Pancreas (tissue), 10 donors: Measurements from ENCODE around the gene FEM1C. TPM values are rescaled to one million over a fixed set of nuclear protein-coding genes. Genes with fewer than 3 reads are reported as not detected.

Source experiments
- ATAC-seq, 4 donors: fragments of 200-7000 bp; cut with Tn5 transposase; one replicate each; pipeline versions ENCODE4 v1.8.0 to v1.9.1; 2020; ENCODE audit warnings: mild to moderate bottlenecking in 4 of 4, moderate library complexity in 4 of 4
- DNase-seq, 6 donors: peaks; one replicate each; pipeline ENCODE4 v3.0.0-alpha.2; 2020
- FAIRE-seq: peaks from 2 replicates; lab custom pipeline; 2012; peaks lifted over from hg19 to GRCh38; lab: Jason Lieb, UNC
- H3K27ac ChIP-seq, 4 donors: fragments of 200-600 bp; sonication (generic); 1 replicate in 3 of 4; 2 replicates in 1 of 4; pipeline versions ENCODE4 v1.5.0 to v1.8.0; 2020
- H3K27me3 ChIP-seq, 4 donors: fragments of 200-600 bp; one replicate each; pipeline ENCODE4 v1.8.0; 2021
- H3K36me3 ChIP-seq, 3 donors: fragments of 200-600 bp; sonication (generic) in 1 of 3; one replicate each; pipeline versions ENCODE4 v1.5.0 to v1.8.0; 2020 to 2021
- H3K4me1 ChIP-seq, 3 donors: fragments of 200-600 bp; one replicate each; pipeline ENCODE4 v1.8.0; 2021
- H3K4me3 ChIP-seq, 4 donors: fragments of 200-600 bp; sonication (generic) in 2 of 4; one replicate each; pipeline versions ENCODE4 v1.5.0 to v1.8.0; 2020 to 2021
- H3K9me3 ChIP-seq, 4 donors: fragments of 200-600 bp; one replicate each; pipeline ENCODE4 v1.8.0; 2021
- CTCF ChIP-seq, 4 donors: fragments of 200-600 bp; sonication (generic) in 3 of 4; IDR thresholded peaks; one replicate each; pipeline versions ENCODE4 v1.5.0 to v1.8.0; 2021; ENCODE audit warnings: antibody characterized with exemption in 4 of 4
- WGBS, 2 donors: extraction: QIAGEN DNeasy Blood & Tissue Kit; methylation state at CpG; one replicate each; pipeline ENCODE4 v1.1.7; 2013; 5-methylcytosine and 5-hydroxymethylcytosine counted together
- intact Hi-C, 3 donors: fragments of 100-400 bp; cut with DNase I; formaldehyde crosslinking; loops; one replicate each; pipeline versions ENCODE4 v1.11.1 to v1.14.2; 2022
- polyA plus RNA-seq, 2 donors: library from polyadenylated mRNA; stranded (reverse); fragments of 200-250 nt; gene quantifications; one replicate each; pipeline ENCODE4 v1.2.3, GENCODE V29; 2013
- total RNA-seq, 6 donors: library from RNA; stranded (reverse); fragmentation: NEBNext Ultra II Directional in 4 of 6; extraction: Animal tissue kit (Norgen Biotek cat#: 25700) in 4 of 6; gene quantifications; one replicate each; pipeline versions ENCODE4 v1.2.1 to v1.2.4, GENCODE V29; 2021 to 2023
- donor health status: healthy with polysubstance abuse.
- donor health status: DM: no; HTN: no; CAD: no; lungs with moderate emphysema.
- donor health status: DM: no; HTN: no; CAD: no.
- donor health status: control.
- donor health status: control.
- donor health status: Bipolar disorder and iron deficiency.
- donor health status: DM: yes; HTN: yes; CAD: no.
- donor health status: DM: no; HTN: no; CAD: no.
- donor health status: DM: no; HTN: no; CAD: no.
- donor health status: DM: yes; HTN: yes; CAD: no.

FEM1C gene
- total and polyA plus RNA-seq, 8 donors = 3.2 to 11.2 (median 7.6) TPM

- no peak for FAIRE-seq
- no peak overlapping the region for H3K27ac ChIP-seq
- H3K36me3 ChIP-seq = no peaks in the 10 kb centered on the region
- DNase-seq = no peak
- no peaks in the 10 kb centered on the region for H3K9me3 ChIP-seq
- TF ChIP-seq CTCF (IDR thresholded peaks at IDR 0.05) = no peak
- ATAC-seq = no peak
- H3K4me1 ChIP-seq = no peaks in the 10 kb centered on the region
- intact Hi-C loops = no loop called here
- no peak overlapping the region for H3K4me3 ChIP-seq
- WGBS, 2 donors = 37 to 38% methylated on average over 3 of the region's 3 CpGs
- no peaks in the 10 kb centered on the region for H3K27me3 ChIP-seq
Observed at GRCh38 chr5:115501464-115502210, 42.9 kb downstream of the FEM1C start.

- ATAC-seq (no peak), FAIRE-seq (no peak), DNase-seq (no peak)
- intact Hi-C loops = no loop called here
- Histone ChIP-seq H3K9me3 (no peaks in the 10 kb centered on the region), H3K27me3 (no peaks in the 10 kb centered on the region), H3K4me1 (no peaks in the 10 kb centered on the region), H3K36me3 (no peaks in the 10 kb centered on the region), H3K27ac (no peak overlapping the region), H3K4me3 (no peak overlapping the region)
- no peak for TF ChIP-seq CTCF (IDR thresholded peaks at IDR 0.05)
Observed at GRCh38 chr5:115500225-115500624, 44.4 kb downstream of the FEM1C start.

GRCh38 chr5:115496936-115497576, 47.5 kb downstream of the FEM1C start:
- Histone ChIP-seq H3K36me3 (no peaks in the 10 kb centered on the region), H3K9me3 (no peaks in the 10 kb centered on the region), H3K4me1 (no peaks in the 10 kb centered on the region), H3K27ac (no peak overlapping the region), H3K4me3 (no peak overlapping the region), H3K27me3 (no peaks in the 10 kb centered on the region)
- intact Hi-C loops = no loop called here
- ATAC-seq (no peak), DNase-seq (no peak), FAIRE-seq (no peak)
- no peak for TF ChIP-seq CTCF (IDR thresholded peaks at IDR 0.05)
- 72 to 74% methylated on average over 5 of the region's 5 CpGs for WGBS, 2 donors

GRCh38 chr5:115494570-115495289, 49.8 kb downstream of the FEM1C start:
- FAIRE-seq (no peak), DNase-seq (no peak), ATAC-seq (no peak)
- WGBS, 2 donors = 80 to 86% methylated on average over 6 of the region's 6 CpGs
- Histone ChIP-seq H3K27me3 (no peaks in the 10 kb centered on the region), H3K36me3 (no peaks in the 10 kb centered on the region), H3K27ac (no peak overlapping the region), H3K9me3 (no peaks in the 10 kb centered on the region), H3K4me3 (no peak overlapping the region), H3K4me1 (peaks cover 0 to 3% (median 0%) of the 10 kb centered on the region in 3 donors)
- intact Hi-C loops = no loop called here
- TF ChIP-seq CTCF (IDR thresholded peaks at IDR 0.05) = no peak
